Chondrocyte (in vitro differentiated cells): ENCODE measurements around the gene PANX3. TPM values are rescaled to one million over a fixed set of nuclear protein-coding genes. Genes with fewer than 3 reads are reported as not detected.

Experiments
- DNase-seq: peaks from one replicate; pipeline ENCODE4 v3.0.0; 2021; ENCODE audit warnings: mixed read lengths, low spot score
- H3K27ac Mint-ChIP-seq: one replicate; pipeline ENCODE4 v1.8.0; 2021; ENCODE audit warnings: mild to moderate bottlenecking, moderate library complexity, mixed read lengths; ENCODE audit not compliant: unreplicated experiment
- H3K27me3 Mint-ChIP-seq: 2 replicates; pipeline ENCODE4 v1.8.0; 2021; ENCODE audit warnings: low read depth, mixed read lengths
- H3K36me3 Mint-ChIP-seq: 2 replicates; pipeline ENCODE4 v1.8.0; 2021; ENCODE audit warnings: low read depth, mixed read lengths
- H3K4me1 Mint-ChIP-seq: 2 replicates; pipeline ENCODE4 v1.8.0; 2021; ENCODE audit warnings: low read depth, mild to moderate bottlenecking, mixed read lengths
- H3K4me3 Mint-ChIP-seq: one replicate; pipeline ENCODE4 v1.8.0; 2021; ENCODE audit warnings: mild to moderate bottlenecking, moderate library complexity, mixed read lengths; ENCODE audit not compliant: unreplicated experiment
- H3K9me3 Mint-ChIP-seq: 2 replicates; pipeline ENCODE4 v1.8.0; 2021; ENCODE audit warnings: low read depth, mixed read lengths
- CTCF ChIP-seq: fragments of 200-600 bp; sonication (generic); IDR thresholded peaks from 2 replicates; pipeline ENCODE4 v1.5.0; 2021; ENCODE audit warnings: antibody characterized with exemption, mild to moderate bottlenecking, moderate library complexity
- total RNA-seq: library from RNA; stranded (reverse); gene quantifications from 3 replicates; pipeline ENCODE4 v1.2.1, GENCODE V29; 2021

Gene PANX3
- total RNA-seq, 1 donor from 2014 or later = not detected

DNA sequence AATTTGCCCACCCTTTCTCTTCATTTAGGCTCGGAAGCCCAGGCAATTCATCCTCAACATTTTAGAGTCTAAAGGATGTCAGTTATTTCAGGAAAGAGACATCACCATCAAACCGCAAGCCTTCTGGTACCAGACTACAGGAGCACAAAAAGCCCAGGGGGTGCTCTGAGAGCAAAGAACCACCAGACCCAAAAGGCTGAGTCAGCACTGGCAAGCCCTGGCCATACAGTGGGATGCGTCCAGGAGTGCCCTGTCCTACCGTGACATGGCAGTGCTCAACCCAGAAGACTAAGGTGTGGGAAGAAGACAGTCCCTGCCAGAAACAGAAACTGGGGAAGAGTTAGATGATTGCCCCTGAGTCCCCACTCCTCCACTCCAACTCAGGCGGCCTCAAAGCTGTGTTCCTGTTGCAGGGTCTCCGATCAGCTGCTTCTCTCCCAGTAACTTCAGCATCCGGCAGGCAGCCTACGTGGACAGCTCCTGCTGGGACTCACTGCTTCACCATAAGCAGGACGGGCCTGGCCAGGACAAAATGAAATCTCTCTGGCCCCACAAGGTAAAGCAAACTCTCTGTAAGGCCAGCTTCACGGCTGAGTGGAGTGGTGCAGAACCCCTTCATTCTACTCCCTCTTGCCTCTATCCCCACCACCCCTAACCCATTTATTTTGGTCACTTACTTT is 1.5 kb downstream of the PANX3 start:
- Mint-ChIP-seq H3K27ac (no peak overlapping the region), H3K27me3 (peaks cover 18% of the 10 kb centered on the region)

DNA sequence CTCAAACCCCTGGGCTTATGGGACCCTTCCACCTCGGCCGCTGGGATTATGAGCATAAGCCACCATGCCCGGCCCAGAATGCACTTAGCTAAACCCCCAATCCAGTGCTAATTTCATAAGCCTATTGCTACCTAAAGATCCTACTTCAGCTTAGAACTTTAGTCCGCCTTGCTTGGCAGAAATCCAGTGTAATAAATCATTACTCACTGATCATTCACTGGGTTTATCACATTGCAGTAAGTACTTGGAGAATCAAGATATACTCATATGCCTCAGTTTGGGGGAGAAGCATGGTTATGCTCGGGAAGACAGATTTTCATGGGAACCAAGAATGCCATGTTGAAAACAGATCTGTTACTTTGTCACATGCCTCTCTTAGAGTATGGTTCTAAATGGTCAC is 7.6 kb downstream of the PANX3 start:
- no peak overlapping the region for H3K27ac Mint-ChIP-seq
- H3K4me1 Mint-ChIP-seq = peaks cover 14% of the 10 kb centered on the region
- TF ChIP-seq CTCF = no peak
- H3K9me3 Mint-ChIP-seq = no peaks in the 10 kb centered on the region
- no peak for DNase-seq
- H3K27me3 Mint-ChIP-seq = peaks cover 25% of the 10 kb centered on the region
- H3K4me3 Mint-ChIP-seq = no peak overlapping the region
- no peaks in the 10 kb centered on the region for H3K36me3 Mint-ChIP-seq

More for the DNA sequence above, 1.5 kb downstream of the PANX3 start:
- Mint-ChIP-seq H3K4me3 (no peak overlapping the region), H3K36me3 (no peaks in the 10 kb centered on the region), H3K9me3 (no peaks in the 10 kb centered on the region), H3K4me1 (no peaks in the 10 kb centered on the region)
- no peak for TF ChIP-seq CTCF
- no peak for DNase-seq

DNA sequence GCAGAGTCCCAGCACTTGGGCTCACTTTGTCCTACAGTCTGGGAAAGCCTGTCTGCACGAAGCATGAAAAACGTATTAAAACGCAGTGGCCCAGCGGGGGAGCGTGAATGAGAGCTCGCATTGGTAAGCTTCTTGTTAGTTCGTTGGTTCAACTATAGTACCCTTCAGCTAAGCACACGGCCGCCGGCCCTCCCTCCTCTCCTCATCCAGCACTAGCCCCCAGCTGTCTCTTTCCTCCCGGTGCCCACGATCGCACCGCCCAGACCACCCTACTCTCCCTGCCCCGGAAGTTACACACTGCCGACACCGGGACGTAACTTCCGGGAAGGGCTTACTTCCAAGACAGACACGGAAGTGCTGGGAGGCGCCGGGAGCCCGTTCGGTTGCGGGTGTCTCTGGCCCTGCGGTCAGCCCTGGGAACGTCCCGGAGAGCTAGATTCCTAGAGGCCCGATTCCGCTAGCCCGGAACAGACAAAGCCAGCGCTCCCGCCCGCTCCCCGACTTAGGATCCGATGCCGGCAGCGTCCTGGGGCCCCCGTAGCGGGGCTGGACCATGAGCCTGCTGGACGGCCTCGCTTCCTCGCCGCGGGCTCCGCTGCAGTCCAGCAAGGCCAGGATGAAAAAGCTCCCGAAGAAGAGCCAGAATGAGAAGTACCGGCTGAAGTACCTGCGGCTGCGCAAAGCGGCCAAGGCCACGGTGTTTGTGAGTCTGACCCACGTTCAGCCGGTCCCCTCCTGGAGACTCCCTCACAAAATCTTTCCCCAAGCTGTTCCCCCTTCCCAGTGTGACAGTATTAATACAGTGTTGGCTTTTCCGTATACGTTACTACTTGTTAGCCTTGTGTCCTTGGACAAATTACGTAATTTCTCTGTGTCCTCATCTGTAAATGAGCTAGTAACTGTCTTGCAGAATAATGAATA is 11.6 kb downstream of the PANX3 start, which contains the start of gene TBRG1:
Gene TBRG1 (plus strand): TSS at position 334 of the 921 bp plus-strand sequence. CDS start 220 bp downstream, at position 554.
- Mint-ChIP-seq H3K4me1 (peaks cover 24% of the 10 kb centered on the region), H3K9me3 (no peaks in the 10 kb centered on the region), H3K27ac (peak within 1 kb of the TSS; percentile 99), H3K36me3 (peaks cover 8% of the 10 kb centered on the region), H3K4me3 (peak within 1 kb of the TSS; percentile 96), H3K27me3 (peaks cover 18% of the 10 kb centered on the region)
- TF ChIP-seq CTCF = no peak
- DNase-seq = peak; percentile 93

- Mint-ChIP-seq H3K27ac (peak overlapping the region; percentile 99), H3K9me3 (no peaks in the 10 kb centered on the region)
- DNase-seq = no peak
Observed at GRCh38 chr11:124623861-124624525, 12.8 kb downstream of the PANX3 start.

More at GRCh38 chr11:124623861-124624525, 12.8 kb downstream of the PANX3 start:
- H3K27me3 Mint-ChIP-seq = peaks cover 14% of the 10 kb centered on the region
- no peak for TF ChIP-seq CTCF
- peaks cover 24% of the 10 kb centered on the region for H3K4me1 Mint-ChIP-seq
- H3K36me3 Mint-ChIP-seq = peaks cover 12% of the 10 kb centered on the region
- peak overlapping the region; percentile 96 for H3K4me3 Mint-ChIP-seq
